GM23248 (cell line): ENCODE data around the gene TUBB2A. TPM values are rescaled to one million over a fixed set of nuclear protein-coding genes. Genes with fewer than 3 reads are reported as not detected.
"Not testable (repeated sequence)": the region's sequence is repeated elsewhere in the genome, so short reads cannot be mapped to it uniquely, and the experiment has no call there.

Experiments used
- DNase-seq: peaks from one replicate; pipeline ENCODE4 v3.0.0-alpha.2; 2015
- H2AFZ ChIP-seq: fragments of 200-600 bp; sonication (generic); 2 replicates; pipeline ENCODE4 v1.6.1; 2016; ENCODE audit warnings: antibody characterized with exemption
- H3F3A ChIP-seq: fragments of 200-600 bp; sonication (generic); 2 replicates; pipeline ENCODE4 v1.6.1; 2016; ENCODE audit warnings: mild to moderate bottlenecking, antibody characterized with exemption, mixed run types; ENCODE audit not compliant: insufficient read depth
- H3K27ac ChIP-seq: fragments of 200-600 bp; sonication (generic); 2 replicates; pipeline ENCODE4 v1.5.1; 2016; ENCODE audit warnings: mild to moderate bottlenecking
- H3K27me3 ChIP-seq: fragments of 200-600 bp; sonication (generic); replicated peaks from 2 replicates; pipeline ENCODE4 v1.6.1; 2016; ENCODE audit warnings: mild to moderate bottlenecking; ENCODE audit not compliant: insufficient read depth
- H3K36me3 ChIP-seq: fragments of 200-600 bp; sonication (generic); 2 replicates; pipeline ENCODE4 v1.6.1; 2016; ENCODE audit warnings: low read depth, mild to moderate bottlenecking
- H3K4me1 ChIP-seq: fragments of 200-600 bp; sonication (generic); 2 replicates; pipeline ENCODE4 v1.6.1; 2016; ENCODE audit warnings: mild to moderate bottlenecking; ENCODE audit not compliant: insufficient read depth
- H3K4me2 ChIP-seq: fragments of 200-600 bp; sonication (generic); one replicate; pipeline ENCODE4 v1.6.1; 2016; ENCODE audit warnings: mild to moderate bottlenecking; ENCODE audit not compliant: unreplicated experiment
- H3K4me3 ChIP-seq: fragments of 200-600 bp; sonication (generic); 2 replicates; pipeline ENCODE4 v1.5.1; 2016; ENCODE audit warnings: mild to moderate bottlenecking
- H3K79me2 ChIP-seq: fragments of 200-600 bp; sonication (generic); 2 replicates; pipeline ENCODE4 v1.6.1; 2016; ENCODE audit warnings: mild to moderate bottlenecking; ENCODE audit not compliant: insufficient read depth
- H3K9ac ChIP-seq: fragments of 200-600 bp; sonication (generic); 2 replicates; pipeline ENCODE4 v1.6.1; 2016; ENCODE audit warnings: mild to moderate bottlenecking
- H3K9me2 ChIP-seq: fragments of 200-600 bp; sonication (generic); 2 replicates; pipeline ENCODE4 v1.6.1; 2016; ENCODE audit warnings: mixed run types, mild to moderate bottlenecking, moderate library complexity; ENCODE audit not compliant: insufficient read depth
- H3K9me3 ChIP-seq: fragments of 200-600 bp; sonication (generic); one replicate; pipeline ENCODE4 v1.6.1; 2017; ENCODE audit warnings: low read depth
- H4K20me1 ChIP-seq: fragments of 200-600 bp; sonication (generic); 2 replicates; pipeline ENCODE4 v1.6.0; 2016; ENCODE audit not compliant: insufficient read depth
- EZH2 ChIP-seq: fragments of 200-600 bp; sonication (generic); IDR thresholded peaks from 2 replicates; pipeline ENCODE4 v1.6.1; 2018; ENCODE audit warnings: antibody characterized with exemption, mild to moderate bottlenecking; ENCODE audit not compliant: insufficient read depth, poor library complexity, severe bottlenecking
- EZH2phosphoT487 ChIP-seq: fragments of 200-600 bp; sonication (generic); IDR thresholded peaks from 2 replicates; pipeline ENCODE4 v1.6.1; 2018; ENCODE audit warnings: antibody characterized with exemption, moderate library complexity, mild to moderate bottlenecking, low read depth; ENCODE audit not compliant: insufficient read depth
- WGBS, 2 experiments: methylation state at CpG; one replicate each; pipeline ENCODE4 v1.1.6; 2015 to 2017; ENCODE audit warnings: low lambda C conversion rate in 2 of 2, low coverage in 1 of 2; ENCODE audit errors: missing lambda C conversion rate in 2 of 2; 5-methylcytosine and 5-hydroxymethylcytosine counted together
- in situ Hi-C: fragments of 300-500 bp; cut with MboI; formaldehyde crosslinking; loops from 2 replicates; pipeline ENCODE4 v1.15.0; 2020
- polyA plus RNA-seq: library from polyadenylated mRNA; unstranded; fragments of >200 nt; fragmentation: Nextera tagmentation; extraction: Ambion mirVana; gene quantifications from 2 replicates; pipeline ENCODE4 v1.2.1, GENCODE V29; 2016
- total RNA-seq: library from RNA; depleted of rRNA; stranded (reverse); fragments of >200 nt; shearing (Covaris generic); gene quantifications from 2 replicates; pipeline ENCODE4 v1.2.3, GENCODE V29; 2014

TUBB2A gene
- total and polyA plus RNA-seq, 2 experiments from 2014 or later = 163 to 190 TPM

DNA sequence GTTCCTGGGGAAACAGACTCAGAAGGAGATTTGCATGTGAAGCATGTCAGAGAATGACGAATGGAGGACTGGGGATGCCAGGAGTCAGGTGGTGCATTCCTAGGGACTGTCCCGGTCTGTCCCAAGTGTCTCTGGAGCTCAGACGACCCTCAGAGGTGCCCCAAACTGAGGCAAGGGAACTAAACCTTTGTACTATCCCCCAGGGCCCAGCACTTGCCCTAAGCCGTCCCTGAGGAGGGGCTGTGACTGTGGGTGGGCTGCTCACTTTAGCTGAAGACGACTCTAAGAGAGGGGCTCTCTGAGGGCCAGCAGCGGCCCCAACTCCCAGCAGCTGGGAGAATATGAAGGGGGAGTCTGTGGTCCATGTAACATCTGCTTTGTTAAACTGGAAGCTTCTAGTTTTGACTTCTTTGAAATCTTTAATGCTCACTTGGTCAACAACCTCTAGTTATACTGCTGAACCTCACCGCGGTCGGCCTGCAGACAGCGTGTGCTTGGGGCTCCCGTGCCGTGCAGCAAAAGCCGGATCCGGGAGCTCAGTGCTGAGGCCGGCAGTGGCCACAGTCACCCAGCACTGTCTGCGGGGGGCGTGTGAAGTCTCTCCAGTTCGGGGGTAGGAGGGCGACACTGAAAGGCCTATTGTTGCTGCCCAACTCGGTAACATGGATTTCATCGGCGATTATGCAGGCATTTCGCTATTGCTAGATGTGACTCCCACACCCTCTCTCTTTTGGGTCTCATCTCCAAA, 35.9 kb upstream of the TUBB2A start:
- no peak for DNase-seq
- H3K9me2 ChIP-seq = no peaks in the 10 kb centered on the region
- H3K36me3 ChIP-seq = no peaks in the 10 kb centered on the region
- H3K4me1 ChIP-seq = no peaks in the 10 kb centered on the region
- no peaks in the 10 kb centered on the region for H3K27me3 ChIP-seq
- 78 to 81% methylated on average over 22 to 23 of the region's 23 CpGs for WGBS, 2 experiments
- TF ChIP-seq EZH2 (no peak), EZH2phosphoT487 (no peak)
- H3K79me2 ChIP-seq = no peaks in the 10 kb centered on the region
- no peaks in the 10 kb centered on the region for H3K9me3 ChIP-seq
- H3K9ac ChIP-seq = no peak overlapping the region
- in situ Hi-C loops = no loop called here
- no peak overlapping the region for H3K4me3 ChIP-seq
- H2AFZ ChIP-seq = no peak overlapping the region
- H3F3A ChIP-seq = no peaks in the 10 kb centered on the region
- no peak overlapping the region for H3K27ac ChIP-seq
- H4K20me1 ChIP-seq = no peaks in the 10 kb centered on the region
- H3K4me2 ChIP-seq = no peak overlapping the region

DNA sequence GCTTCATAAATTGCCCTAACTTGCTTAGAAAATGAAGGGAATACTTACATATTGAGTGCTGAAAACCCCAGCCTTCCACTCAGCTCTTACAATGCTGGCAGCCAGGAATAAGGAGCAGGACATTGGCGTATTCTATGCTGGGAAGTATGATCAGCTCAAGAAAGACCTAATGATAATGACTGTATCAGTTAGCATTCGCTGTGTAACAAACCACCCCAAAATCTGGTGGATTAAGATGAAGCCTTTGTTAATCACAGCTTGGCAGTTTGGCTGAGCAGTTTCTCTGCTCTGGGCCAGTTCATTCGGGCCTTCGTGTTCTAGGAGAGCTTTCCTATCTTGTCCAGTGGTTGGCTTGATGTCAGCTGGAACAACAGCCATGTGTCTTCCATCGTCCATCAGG, 33.4 kb upstream of the TUBB2A start:
- DNase-seq = no peak
- no peaks in the 10 kb centered on the region for H4K20me1 ChIP-seq
- in situ Hi-C loops = no loop called here
- no peak overlapping the region for H2AFZ ChIP-seq
- no peaks in the 10 kb centered on the region for H3K9me3 ChIP-seq
- WGBS, 2 experiments = 76 to 83% methylated on average over 5 of the region's 5 CpGs
- no peaks in the 10 kb centered on the region for H3K9me2 ChIP-seq
- TF ChIP-seq EZH2 (no peak), EZH2phosphoT487 (no peak)
- H3K27me3 ChIP-seq = no peaks in the 10 kb centered on the region
- no peak overlapping the region for H3K27ac ChIP-seq
- no peaks in the 10 kb centered on the region for H3K4me1 ChIP-seq
- no peaks in the 10 kb centered on the region for H3K79me2 ChIP-seq
- no peak overlapping the region for H3K9ac ChIP-seq
- H3F3A ChIP-seq = no peaks in the 10 kb centered on the region
- H3K36me3 ChIP-seq = no peaks in the 10 kb centered on the region
- no peak overlapping the region for H3K4me3 ChIP-seq
- no peak overlapping the region for H3K4me2 ChIP-seq

DNA sequence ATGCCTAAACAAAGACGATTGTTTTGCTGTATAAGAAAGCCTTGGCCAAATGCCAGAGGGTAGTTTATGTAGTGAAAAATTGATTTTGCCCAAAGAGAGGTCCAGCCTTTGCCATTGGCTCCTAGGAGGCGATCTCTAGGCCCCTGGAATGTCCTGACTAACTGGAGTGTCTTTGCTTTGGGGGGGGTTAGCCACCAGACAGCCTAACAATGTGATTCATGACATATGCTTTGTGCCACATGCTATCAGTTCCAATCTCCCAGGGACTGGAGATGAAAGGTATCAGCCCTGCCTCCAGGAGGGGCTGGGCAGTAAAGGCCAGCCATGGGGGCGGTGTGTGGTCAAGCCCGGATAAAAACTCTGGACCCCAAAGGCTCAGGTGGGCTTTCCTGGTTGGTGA, 32.7 kb upstream of the TUBB2A start:
- DNase-seq = peak; percentile 15
- in situ Hi-C loops = no loop called here
- Histone ChIP-seq H4K20me1 (no peaks in the 10 kb centered on the region), H3K4me1 (no peaks in the 10 kb centered on the region), H3K4me2 (no peak overlapping the region), H3K27me3 (no peaks in the 10 kb centered on the region), H3K9me2 (no peaks in the 10 kb centered on the region), H3K4me3 (no peak overlapping the region), H3K9me3 (no peaks in the 10 kb centered on the region), H3K9ac (no peak overlapping the region), H3K79me2 (no peaks in the 10 kb centered on the region), H3K36me3 (no peaks in the 10 kb centered on the region), H2AFZ (no peak overlapping the region), H3F3A (no peaks in the 10 kb centered on the region), H3K27ac (no peak overlapping the region)
- WGBS, 2 experiments = 67 to 72% methylated on average over 4 of the region's 4 CpGs
- TF ChIP-seq EZH2 = no peak
- no peak for TF ChIP-seq EZH2phosphoT487

DNA sequence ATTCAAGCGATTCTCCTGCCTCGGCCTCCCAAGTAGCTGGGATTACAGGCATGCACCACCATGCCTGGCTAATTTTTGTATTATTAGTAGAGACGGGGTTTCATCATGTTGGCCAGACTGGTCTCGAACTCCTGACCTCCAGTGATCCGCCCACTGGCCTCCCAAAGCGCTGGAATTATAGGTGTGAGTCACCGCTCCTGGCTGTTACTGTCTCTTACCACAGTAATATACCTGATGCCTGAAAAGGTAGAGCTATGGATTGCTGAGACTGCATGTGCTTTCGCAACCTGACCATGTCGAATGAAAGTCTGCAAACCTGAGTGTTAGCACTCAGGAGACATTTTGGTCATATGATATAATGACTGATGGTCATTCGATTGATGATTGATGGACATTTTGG, 31.8 kb upstream of the TUBB2A start:
- 87 to 91% methylated on average over 9 to 10 of the region's 10 CpGs for WGBS, 2 experiments
- H3K79me2 ChIP-seq, in situ Hi-C loops: not testable (repeated sequence)

DNA sequence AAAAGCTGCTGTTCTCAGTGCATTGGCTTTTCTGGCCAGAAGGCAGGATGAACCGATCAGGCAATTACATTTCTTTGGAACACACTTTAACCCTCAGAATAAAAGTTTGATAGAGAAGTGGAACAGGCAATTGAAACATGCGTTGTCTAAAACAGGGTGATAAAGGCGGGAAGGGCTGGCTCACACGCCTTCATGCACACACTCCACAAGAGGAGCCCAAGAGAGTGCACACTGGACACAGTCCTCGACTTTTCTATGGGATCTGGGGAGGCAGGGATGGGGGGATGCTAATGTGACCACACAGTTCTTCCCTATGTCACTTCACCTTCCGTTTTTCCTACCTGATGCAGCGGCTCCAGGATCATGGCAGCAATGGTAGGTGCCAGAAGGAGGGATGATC, 30.9 kb upstream of the TUBB2A start:
- Histone ChIP-seq H3K4me3 (no peak overlapping the region), H3K79me2 (no peaks in the 10 kb centered on the region), H3K27me3 (no peaks in the 10 kb centered on the region; the same call in 1 of the 2 replicates), H3K4me1 (no peaks in the 10 kb centered on the region), H3F3A (no peaks in the 10 kb centered on the region), H3K9ac (no peak overlapping the region), H3K27ac (no peak overlapping the region), H3K36me3 (no peaks in the 10 kb centered on the region), H3K4me2 (no peak overlapping the region), H3K9me3 (no peaks in the 10 kb centered on the region), H3K9me2 (no peaks in the 10 kb centered on the region), H4K20me1 (no peaks in the 10 kb centered on the region), H2AFZ (no peak overlapping the region)
- no peak for DNase-seq
- in situ Hi-C loops = no loop called here
- WGBS, 2 experiments = 65 to 67% methylated on average over 7 of the region's 7 CpGs
- TF ChIP-seq EZH2 (no peak), EZH2phosphoT487 (no peak)

More for the DNA sequence above, 31.8 kb upstream of the TUBB2A start:
- H3K27me3 ChIP-seq, H3F3A ChIP-seq, H3K4me1 ChIP-seq, H3K27ac ChIP-seq, H3K4me3 ChIP-seq, H2AFZ ChIP-seq, H3K4me2 ChIP-seq, H3K9me2 ChIP-seq, H3K9ac ChIP-seq, H4K20me1 ChIP-seq, H3K9me3 ChIP-seq, H3K36me3 ChIP-seq, DNase-seq: not testable (repeated sequence)
